Measurements from ENCODE around the gene CSTPP1. TPM values are rescaled to one million over a fixed set of nuclear protein-coding genes. Genes with fewer than 3 reads are reported as not detected.

CSTPP1 gene
- total RNA-seq, 1 donor from 2014 or later = 32.8 TPM

DNA sequence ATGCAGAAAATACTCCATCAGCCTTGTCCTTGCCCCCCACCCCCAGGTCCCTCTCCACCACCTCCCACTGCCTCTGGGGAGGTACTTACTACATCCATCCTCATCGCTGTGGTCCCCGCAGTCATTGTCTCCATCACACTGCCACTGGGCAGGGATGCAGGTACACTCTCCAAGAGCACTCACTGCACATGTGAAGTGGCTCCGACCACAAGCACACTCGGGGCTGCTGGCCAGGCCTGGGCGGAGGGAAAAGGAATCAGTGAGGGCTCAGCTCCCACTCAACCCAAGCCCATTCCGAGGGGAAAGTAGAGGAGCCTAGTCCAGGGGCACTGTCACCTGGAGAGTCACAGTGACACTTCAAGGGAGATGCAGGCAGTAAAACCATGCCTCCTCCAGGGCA, 33.9 kb upstream of the CSTPP1 start:
- H3K4me1 ChIP-seq = no peaks in the 10 kb centered on the region
- TF ChIP-seq, protein P1, sequence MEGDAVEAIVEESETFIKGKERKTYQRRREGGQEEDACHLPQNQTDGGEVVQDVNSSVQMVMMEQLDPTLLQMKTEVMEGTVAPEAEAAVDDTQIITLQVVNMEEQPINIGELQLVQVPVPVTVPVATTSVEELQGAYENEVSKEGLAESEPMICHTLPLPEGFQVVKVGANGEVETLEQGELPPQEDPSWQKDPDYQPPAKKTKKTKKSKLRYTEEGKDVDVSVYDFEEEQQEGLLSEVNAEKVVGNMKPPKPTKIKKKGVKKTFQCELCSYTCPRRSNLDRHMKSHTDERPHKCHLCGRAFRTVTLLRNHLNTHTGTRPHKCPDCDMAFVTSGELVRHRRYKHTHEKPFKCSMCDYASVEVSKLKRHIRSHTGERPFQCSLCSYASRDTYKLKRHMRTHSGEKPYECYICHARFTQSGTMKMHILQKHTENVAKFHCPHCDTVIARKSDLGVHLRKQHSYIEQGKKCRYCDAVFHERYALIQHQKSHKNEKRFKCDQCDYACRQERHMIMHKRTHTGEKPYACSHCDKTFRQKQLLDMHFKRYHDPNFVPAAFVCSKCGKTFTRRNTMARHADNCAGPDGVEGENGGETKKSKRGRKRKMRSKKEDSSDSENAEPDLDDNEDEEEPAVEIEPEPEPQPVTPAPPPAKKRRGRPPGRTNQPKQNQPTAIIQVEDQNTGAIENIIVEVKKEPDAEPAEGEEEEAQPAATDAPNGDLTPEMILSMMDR (IDR thresholded peaks at IDR 0.05) = no peak
- no peak overlapping the region for H3K27ac ChIP-seq
- H3K27me3 ChIP-seq (ENCODE audit: low read depth) = no peaks in the 10 kb centered on the region
- no peak overlapping the region for H3K4me3 ChIP-seq
- intact Hi-C loops (cut with DNase I) = no loop called here
- H3K9me3 ChIP-seq = no peaks in the 10 kb centered on the region
- DNase-seq (no peak), ATAC-seq (peak in 1 of 2 donors; percentile 65)
- H3K36me3 ChIP-seq = no peaks in the 10 kb centered on the region

DNA sequence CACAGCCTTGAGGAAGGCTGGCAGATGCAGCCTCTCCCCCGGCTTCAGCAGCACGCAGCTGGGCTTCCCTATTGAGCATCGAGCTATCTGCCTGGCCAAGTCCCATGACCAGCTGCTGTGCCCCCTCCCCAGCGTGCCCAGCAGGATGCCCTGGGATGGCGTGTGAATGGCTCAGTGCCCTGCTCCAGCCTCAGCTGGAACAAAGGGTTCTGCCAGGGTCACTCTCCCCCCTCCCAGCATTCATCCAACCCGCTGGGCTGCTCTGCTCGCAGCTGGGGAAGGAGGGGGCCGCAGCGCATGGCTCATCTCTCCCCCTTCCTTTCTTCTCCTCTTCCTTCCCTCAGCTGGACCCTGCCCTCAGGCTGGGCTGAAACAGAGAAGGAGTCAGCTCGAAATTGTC, 32.7 kb upstream of the CSTPP1 start:
- no peaks in the 10 kb centered on the region for H3K27me3 ChIP-seq (ENCODE audit: low read depth)
- TF ChIP-seq, protein P1 (IDR thresholded peaks at IDR 0.05) = no peak
- H3K4me1 ChIP-seq = no peaks in the 10 kb centered on the region
- no peak for ATAC-seq
- H3K36me3 ChIP-seq = no peaks in the 10 kb centered on the region
- no peak overlapping the region for H3K4me3 ChIP-seq
- intact Hi-C loops (cut with DNase I) = no loop called here
- DNase-seq = no peak
- no peaks in the 10 kb centered on the region for H3K9me3 ChIP-seq
- no peak overlapping the region for H3K27ac ChIP-seq

DNA sequence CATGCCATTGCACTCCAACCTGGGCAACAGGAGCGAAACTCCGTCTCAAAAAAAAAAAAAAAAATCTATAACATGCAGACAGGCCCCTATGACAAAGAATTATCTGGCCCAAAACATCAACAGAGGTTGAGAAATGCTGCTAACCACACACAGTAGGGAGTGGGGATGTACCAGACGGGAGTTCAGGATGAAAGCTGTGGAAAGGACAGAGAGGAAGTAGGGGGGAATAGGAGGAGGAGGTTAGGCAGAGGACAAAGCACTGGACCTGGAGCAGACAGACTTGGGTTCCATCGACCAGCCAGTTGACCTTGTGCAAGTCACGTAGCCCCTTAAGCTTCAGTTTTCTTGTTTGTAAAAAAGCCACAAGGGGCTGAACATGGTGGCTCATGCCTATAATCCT, 30.8 kb upstream of the CSTPP1 start:
- no peaks in the 10 kb centered on the region for H3K9me3 ChIP-seq
- H3K27ac ChIP-seq = no peak overlapping the region
- no peaks in the 10 kb centered on the region for H3K36me3 ChIP-seq
- ATAC-seq (no peak), DNase-seq (no peak)
- H3K4me1 ChIP-seq = no peaks in the 10 kb centered on the region
- TF ChIP-seq, protein P1 (IDR thresholded peaks at IDR 0.05) = no peak
- H3K4me3 ChIP-seq = no peak overlapping the region
- intact Hi-C loops (cut with DNase I) = no loop called here
- no peaks in the 10 kb centered on the region for H3K27me3 ChIP-seq (ENCODE audit: low read depth)

DNA sequence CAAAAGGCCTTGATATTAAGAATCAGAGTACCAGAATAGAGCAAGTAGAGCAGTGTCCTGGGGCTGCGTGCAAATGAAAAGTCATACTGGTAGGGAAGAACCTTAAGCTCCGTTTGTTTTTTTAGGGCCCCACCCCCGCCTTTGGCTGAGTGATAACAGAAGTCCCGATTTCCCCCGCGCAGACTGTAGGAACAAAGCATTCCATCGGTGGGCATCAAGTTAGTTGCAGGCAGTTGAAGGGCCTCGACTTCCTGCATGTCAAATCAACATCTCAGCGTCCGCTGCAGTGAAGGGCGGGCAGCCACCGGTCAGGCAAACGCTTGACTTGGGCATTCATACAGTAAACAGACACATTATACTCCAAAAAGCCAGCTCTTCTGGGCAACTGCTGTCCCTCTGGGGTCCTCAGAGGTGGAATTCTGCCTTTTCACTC, 29.9 kb upstream of the CSTPP1 start:
- H3K27ac ChIP-seq = no peak overlapping the region
- H3K4me1 ChIP-seq = no peaks in the 10 kb centered on the region
- H3K36me3 ChIP-seq = no peaks in the 10 kb centered on the region
- TF ChIP-seq, protein P1 (IDR thresholded peaks at IDR 0.05) = no peak
- intact Hi-C loops (cut with DNase I) = no loop called here
- H3K27me3 ChIP-seq (ENCODE audit: low read depth) = peaks cover under 1% of the 10 kb centered on the region
- DNase-seq (no peak), ATAC-seq (no peak)
- H3K9me3 ChIP-seq = no peaks in the 10 kb centered on the region
- no peak overlapping the region for H3K4me3 ChIP-seq

DNA sequence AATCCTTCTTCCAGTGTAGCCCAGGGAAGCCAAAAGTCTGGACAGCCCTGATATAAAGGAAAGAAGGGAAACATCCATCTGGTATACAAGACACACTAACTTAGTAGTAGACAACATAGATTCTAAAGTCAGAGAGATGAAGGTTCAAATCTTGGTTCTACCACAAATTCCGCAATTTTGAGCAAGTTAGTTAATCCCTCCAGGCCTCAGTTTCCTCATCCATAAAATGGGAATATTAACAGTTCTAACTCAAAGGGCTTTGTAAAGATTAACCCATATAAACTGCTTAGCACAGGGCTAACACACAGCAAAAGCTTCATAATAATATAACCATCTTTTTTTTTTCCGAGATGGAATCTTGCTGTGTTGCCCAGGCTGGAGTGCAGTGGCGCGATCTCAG, 29.0 kb upstream of the CSTPP1 start:
- no peak overlapping the region for H3K4me3 ChIP-seq
- no peaks in the 10 kb centered on the region for H3K9me3 ChIP-seq
- ATAC-seq (no peak), DNase-seq (no peak)
- peaks cover 10% of the 10 kb centered on the region for H3K27me3 ChIP-seq (ENCODE audit: low read depth)
- intact Hi-C loops (cut with DNase I) = no loop called here
- no peak overlapping the region for H3K27ac ChIP-seq
- H3K4me1 ChIP-seq = no peaks in the 10 kb centered on the region
- TF ChIP-seq, protein P1 (IDR thresholded peaks at IDR 0.05) = no peak
- no peaks in the 10 kb centered on the region for H3K36me3 ChIP-seq

Data from lower lobe of right lung (tissue), 2 donors.